ENCODE measurements around the gene NDUFS7.

NDUFS7 gene

DNA sequence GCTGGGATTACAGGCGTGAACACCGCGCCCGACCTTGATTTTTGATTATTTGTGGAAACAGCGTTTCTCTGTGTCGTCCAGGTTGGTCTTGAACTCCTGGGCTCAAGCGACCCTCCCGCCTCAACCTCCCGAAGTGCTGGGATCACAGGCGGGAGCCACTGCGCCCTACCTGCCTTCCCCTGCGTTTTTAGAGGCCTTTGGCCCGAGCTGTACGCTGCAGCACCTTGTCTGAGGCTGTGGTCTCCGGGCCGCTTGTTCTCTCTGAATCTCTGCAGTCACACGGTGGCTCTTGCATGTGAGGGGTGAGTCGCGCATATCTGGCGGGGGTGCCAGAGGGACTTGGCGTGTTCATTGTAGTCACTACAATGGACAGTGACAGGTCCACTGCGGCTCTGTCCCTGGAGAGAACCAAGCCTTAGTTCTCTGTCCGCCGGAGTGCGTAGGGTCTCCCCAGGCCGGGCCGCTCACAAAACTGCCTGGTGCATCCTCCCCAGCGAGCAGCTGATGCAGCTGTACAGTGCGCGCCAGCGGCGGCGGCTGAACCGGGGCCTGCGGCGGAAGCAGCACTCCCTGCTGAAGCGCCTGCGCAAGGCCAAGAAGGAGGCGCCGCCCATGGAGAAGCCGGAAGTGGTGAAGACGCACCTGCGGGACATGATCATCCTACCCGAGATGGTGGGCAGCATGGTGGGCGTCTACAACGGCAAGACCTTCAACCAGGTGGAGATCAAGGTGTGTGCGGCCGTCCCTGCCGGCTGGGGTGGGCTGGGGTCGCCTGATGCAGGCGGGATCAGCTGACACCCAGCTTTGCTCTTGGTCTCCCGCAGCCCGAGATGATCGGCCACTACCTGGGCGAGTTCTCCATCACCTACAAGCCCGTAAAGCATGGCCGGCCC, 56.1 kb downstream of the NDUFS7 start:
- Histone ChIP-seq H3K4me3 (peak overlapping the region; percentile 75 to 99 (median 90)), H3K27ac (peak overlapping the region in 17 of 21 experiments; percentile 86 to 100 (median 94))

DNA sequence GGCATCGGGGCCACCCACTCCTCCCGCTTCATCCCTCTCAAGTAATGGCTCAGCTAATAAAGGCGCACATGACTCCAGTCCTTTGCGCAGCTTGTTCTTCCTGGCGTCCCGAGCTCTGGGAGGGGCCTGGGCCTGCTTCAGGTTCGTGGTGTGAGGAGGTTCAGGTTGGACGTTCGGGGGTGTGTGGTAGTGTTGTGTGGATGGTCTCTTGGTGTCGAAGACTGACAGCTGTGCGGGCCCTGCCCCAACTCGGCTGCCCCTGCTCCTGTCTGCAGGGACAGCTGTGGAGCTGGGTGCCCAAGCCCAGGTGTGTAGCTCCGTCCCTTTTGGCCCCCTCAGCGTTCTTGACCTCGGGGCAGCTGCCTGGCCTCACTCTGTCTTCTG, 56.7 kb downstream of the NDUFS7 start:
- no peak overlapping the region for H3K27ac ChIP-seq
- peak overlapping the region in 2 of 7 experiments; percentile 90 to 92 for H3K4me3 ChIP-seq

DNA sequence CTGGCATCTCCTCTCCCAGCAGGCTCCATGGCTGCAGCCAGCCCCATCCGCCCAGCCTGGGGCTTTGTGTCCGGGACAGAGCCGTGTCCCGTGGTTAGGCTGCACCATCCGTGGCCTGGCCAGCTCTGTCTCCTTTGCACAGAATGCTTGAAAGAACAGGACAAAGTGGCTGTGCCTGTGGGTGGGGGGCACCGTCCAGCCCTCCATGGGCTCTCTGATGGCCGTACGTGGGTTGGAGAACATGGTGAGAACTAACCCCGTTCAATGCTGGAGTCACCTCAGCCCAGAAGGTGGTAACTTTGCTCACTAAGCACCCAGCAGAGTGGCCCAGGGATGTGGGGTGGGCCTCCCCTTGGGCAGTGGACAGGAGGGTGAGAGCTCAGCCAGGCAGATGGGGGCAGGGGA, 57.3 kb downstream of the NDUFS7 start:
- no peak overlapping the region for H3K4me3 ChIP-seq
- H3K27ac ChIP-seq = no peak overlapping the region

DNA sequence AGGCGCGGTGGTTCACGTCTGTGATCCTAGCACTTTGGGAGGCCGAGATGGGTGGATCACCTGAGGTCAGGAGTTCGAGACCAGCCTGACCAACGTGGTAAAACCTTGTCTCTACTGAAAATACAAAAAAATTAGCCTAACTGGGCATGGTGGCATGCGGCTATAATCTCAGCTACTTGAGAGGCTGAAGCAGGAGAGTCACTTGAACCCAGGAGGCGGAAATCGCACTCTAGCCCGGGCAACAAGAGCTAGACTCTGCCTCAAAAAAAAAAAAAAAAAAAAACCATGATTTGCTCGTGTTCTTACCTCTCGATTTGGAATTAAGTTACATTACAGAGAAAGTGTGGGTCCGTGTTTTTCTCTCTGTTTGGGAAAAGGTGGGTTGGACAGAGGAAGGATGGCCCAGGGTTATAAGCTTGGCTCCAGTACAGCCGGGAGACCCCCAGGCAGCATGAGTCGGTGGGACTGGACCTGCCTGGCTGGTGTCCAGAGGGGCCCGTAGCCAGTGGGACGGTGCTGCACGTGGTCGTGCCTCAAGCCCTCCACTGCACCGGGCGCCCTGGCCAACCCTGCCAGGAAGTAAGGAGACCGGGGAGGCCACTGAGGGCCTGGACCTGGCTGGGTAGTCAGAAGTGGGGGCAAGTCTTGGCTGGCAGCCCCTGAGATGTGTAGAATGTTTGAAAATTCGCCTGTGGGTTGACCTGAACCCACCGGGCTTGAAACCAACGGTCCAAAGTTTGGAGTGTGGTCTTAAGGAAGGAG, 58.2 kb downstream of the NDUFS7 start:
- H3K4me3 ChIP-seq = no peak overlapping the region

More for the DNA sequence above, 58.2 kb downstream of the NDUFS7 start:
- no peak overlapping the region for H3K27ac ChIP-seq

Measured in skin epidermis (tissue), 12 donors.